Measurements from ENCODE around the gene GLT6D1. TPM values are rescaled to one million over a fixed set of nuclear protein-coding genes. Genes with fewer than 3 reads are reported as not detected.

GLT6D1 gene
- total and polyA plus RNA-seq, 2 of the 4 experiments (the other 2 are of a cell fraction), result not detected

DNA sequence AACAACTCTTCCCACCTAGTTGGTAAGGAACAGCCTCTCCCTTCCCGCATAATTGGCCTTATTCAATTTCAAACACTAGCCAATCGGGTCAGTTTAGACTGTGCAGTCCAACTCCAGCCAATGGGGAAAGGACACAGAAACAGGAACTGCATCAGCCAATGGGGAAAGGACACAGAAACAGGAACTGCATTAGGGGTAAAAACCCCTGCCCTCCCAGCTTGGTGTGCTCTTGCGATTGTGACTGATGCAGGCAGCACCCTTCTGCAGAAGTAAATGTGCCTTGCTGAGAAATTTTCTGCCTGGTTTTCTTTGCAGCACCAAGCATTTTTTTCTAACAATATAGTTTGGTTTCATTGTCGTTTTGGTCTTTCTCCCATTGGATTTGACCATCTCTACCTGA lies 8.5 kb upstream of the GLT6D1 start:
- ATAC-seq (ENCODE audit: low read depth), result no peak
- BruUV-seq (replicated peaks), result no TSS peak
- Histone ChIP-seq H3K4me2 (ENCODE audit: low read depth, low read length) (no peak overlapping the region), H3K79me1 (ENCODE audit: low read depth in 1 of 2, low read length in 2 of 2) (no peaks in the 10 kb centered on the region), H2AK9ac (replicated peaks; ENCODE audit: low read depth, low read length, poor library complexity) (no peak overlapping the region), H4K8ac (ENCODE audit: low read depth in 2 of 2, low read length in 2 of 2) (no peak overlapping the region), H3K4me1 (ENCODE audit: control insufficient read depth, insufficient read depth, low read length) (no peaks in the 10 kb centered on the region), H3K4ac (ENCODE audit: low read depth, low read length) (no peak overlapping the region), H3K23ac (ENCODE audit: low read depth, low read length) (no peak overlapping the region), H4K91ac (ENCODE audit: insufficient read depth, low read depth, low read length) (no peak overlapping the region), H2AK5ac (ENCODE audit: low read depth, low read length) (no peak overlapping the region), H3K36me3 (ENCODE audit: control insufficient read depth, insufficient read depth, low read length) (no peaks in the 10 kb centered on the region), H2AFZ (replicated peaks; ENCODE audit: low read length, poor library complexity) (no peak overlapping the region), H4K20me1 (ENCODE audit: insufficient read depth, low read length) (no peaks in the 10 kb centered on the region), H3K14ac (replicated peaks; ENCODE audit: low read depth, low read length) (no peak overlapping the region), H3K18ac (ENCODE audit: low read depth, low read length) (no peak overlapping the region), H2BK120ac (ENCODE audit: low read depth, low read length) (no peak overlapping the region), H3K9me1 (ENCODE audit: insufficient read depth, low read length) (no peaks in the 10 kb centered on the region), H4K5ac (ENCODE audit: low read depth, low read length) (no peak overlapping the region), H2BK5ac (ENCODE audit: low read depth, low read length, poor library complexity, severe bottlenecking) (no peak overlapping the region), H3K9me3 (ENCODE audit: control insufficient read depth, insufficient read depth, low read length) (peaks cover 23% of the 10 kb centered on the region), H3K27ac (ENCODE audit: insufficient read depth, low read length) (no peak overlapping the region), H2BK20ac (ENCODE audit: low read depth, low read length) (no peak overlapping the region), H3K56ac (ENCODE audit: extremely low read depth, insufficient read depth, low read length) (no peak overlapping the region), H2BK15ac (ENCODE audit: low read depth, low read length) (no peak overlapping the region), H3K27me3 (ENCODE audit: control insufficient read depth, insufficient read depth, low read length) (no peaks in the 10 kb centered on the region), H3K4me3 (ENCODE audit: insufficient read depth, low read depth, low read length) (no peak overlapping the region), H3K9ac (ENCODE audit: low read depth, low read length) (no peak overlapping the region)
- intact Hi-C loops (cut with micrococcal nuclease) (no loop called here), dilution Hi-C loops (cut with HindIII; ENCODE audit: low sequenced_read_pairs, unreplicated experiment) (no loop called here), in situ Hi-C loops (cut with MboI; ENCODE audit: low sequenced_read_pairs) (no loop called here)
- ChIA-PET POLR2A (ENCODE audit: unreplicated experiment) (no interaction called here), CTCF (no interaction called here)
- 80% methylated on average over 1 of the region's 4 CpGs; no CpG with 5 or more reads in 1 of the 2 experiments for WGBS, 2 experiments (ENCODE audit: extremely low coverage in 2 of 2, insufficient read length in 1 of 2)
- DNase-seq, result no peak
- TF ChIP-seq POLR2A (IDR thresholded peaks at IDR 0.05; ENCODE audit: low read depth, low read length), result no peak
- no peak for TF ChIP-seq RCOR1 (IDR thresholded peaks at IDR 0.05; ENCODE audit: insufficient replicate concordance, low read length)
- no peak for TF ChIP-seq BHLHE40 (IDR thresholded peaks at IDR 0.05; ENCODE audit: low read depth, low read length)
- TF ChIP-seq CEBPB (IDR thresholded peaks at IDR 0.05; ENCODE audit: low read depth, low read length), result no peak
- TF ChIP-seq RFX5 (IDR thresholded peaks at IDR 0.05; ENCODE audit: low read depth, low read length), result no peak
- TF ChIP-seq NFE2L2 (IDR thresholded peaks at IDR 0.05; ENCODE audit: low read depth, low read length), result no peak
- no peak for TF ChIP-seq CHD1 (IDR thresholded peaks at IDR 0.05; ENCODE audit: low read depth, low read length)
- no peak for TF ChIP-seq MXI1 (IDR thresholded peaks at IDR 0.05; ENCODE audit: borderline replicate concordance, low read depth, low read length)
- TF ChIP-seq, protein P1, sequence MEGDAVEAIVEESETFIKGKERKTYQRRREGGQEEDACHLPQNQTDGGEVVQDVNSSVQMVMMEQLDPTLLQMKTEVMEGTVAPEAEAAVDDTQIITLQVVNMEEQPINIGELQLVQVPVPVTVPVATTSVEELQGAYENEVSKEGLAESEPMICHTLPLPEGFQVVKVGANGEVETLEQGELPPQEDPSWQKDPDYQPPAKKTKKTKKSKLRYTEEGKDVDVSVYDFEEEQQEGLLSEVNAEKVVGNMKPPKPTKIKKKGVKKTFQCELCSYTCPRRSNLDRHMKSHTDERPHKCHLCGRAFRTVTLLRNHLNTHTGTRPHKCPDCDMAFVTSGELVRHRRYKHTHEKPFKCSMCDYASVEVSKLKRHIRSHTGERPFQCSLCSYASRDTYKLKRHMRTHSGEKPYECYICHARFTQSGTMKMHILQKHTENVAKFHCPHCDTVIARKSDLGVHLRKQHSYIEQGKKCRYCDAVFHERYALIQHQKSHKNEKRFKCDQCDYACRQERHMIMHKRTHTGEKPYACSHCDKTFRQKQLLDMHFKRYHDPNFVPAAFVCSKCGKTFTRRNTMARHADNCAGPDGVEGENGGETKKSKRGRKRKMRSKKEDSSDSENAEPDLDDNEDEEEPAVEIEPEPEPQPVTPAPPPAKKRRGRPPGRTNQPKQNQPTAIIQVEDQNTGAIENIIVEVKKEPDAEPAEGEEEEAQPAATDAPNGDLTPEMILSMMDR (conservative IDR thresholded peaks at IDR 0.05; ENCODE audit: low read depth, low read length), result no peak
- TF ChIP-seq, protein P2, sequence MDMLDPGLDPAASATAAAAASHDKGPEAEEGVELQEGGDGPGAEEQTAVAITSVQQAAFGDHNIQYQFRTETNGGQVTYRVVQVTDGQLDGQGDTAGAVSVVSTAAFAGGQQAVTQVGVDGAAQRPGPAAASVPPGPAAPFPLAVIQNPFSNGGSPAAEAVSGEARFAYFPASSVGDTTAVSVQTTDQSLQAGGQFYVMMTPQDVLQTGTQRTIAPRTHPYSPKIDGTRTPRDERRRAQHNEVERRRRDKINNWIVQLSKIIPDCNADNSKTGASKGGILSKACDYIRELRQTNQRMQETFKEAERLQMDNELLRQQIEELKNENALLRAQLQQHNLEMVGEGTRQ (IDR thresholded peaks at IDR 0.05; ENCODE audit: low read depth, low read length), result no peak
- no peak for TF ChIP-seq MAFK (IDR thresholded peaks at IDR 0.05; ENCODE audit: low read depth, low read length)
- TF ChIP-seq FOS (IDR thresholded peaks at IDR 0.05; ENCODE audit: low read depth, low read length), result no peak
- TF ChIP-seq SMC3 (IDR thresholded peaks at IDR 0.05; ENCODE audit: low read depth, low read length), result no peak
- TF ChIP-seq MAZ (IDR thresholded peaks at IDR 0.05; ENCODE audit: borderline replicate concordance, low read depth, low read length), result no peak
- TF ChIP-seq, protein P3, sequence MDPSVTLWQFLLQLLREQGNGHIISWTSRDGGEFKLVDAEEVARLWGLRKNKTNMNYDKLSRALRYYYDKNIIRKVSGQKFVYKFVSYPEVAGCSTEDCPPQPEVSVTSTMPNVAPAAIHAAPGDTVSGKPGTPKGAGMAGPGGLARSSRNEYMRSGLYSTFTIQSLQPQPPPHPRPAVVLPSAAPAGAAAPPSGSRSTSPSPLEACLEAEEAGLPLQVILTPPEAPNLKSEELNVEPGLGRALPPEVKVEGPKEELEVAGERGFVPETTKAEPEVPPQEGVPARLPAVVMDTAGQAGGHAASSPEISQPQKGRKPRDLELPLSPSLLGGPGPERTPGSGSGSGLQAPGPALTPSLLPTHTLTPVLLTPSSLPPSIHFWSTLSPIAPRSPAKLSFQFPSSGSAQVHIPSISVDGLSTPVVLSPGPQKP (IDR thresholded peaks at IDR 0.05; ENCODE audit: borderline replicate concordance, low read depth, low read length), result no peak

All from IMR-90 (cell line).